Measurements from ENCODE around the gene STIL.
"Not testable (repeated sequence)": the region's sequence is repeated elsewhere in the genome, so short reads cannot be mapped to it uniquely, and the experiment has no call there.

The STIL gene

DNA sequence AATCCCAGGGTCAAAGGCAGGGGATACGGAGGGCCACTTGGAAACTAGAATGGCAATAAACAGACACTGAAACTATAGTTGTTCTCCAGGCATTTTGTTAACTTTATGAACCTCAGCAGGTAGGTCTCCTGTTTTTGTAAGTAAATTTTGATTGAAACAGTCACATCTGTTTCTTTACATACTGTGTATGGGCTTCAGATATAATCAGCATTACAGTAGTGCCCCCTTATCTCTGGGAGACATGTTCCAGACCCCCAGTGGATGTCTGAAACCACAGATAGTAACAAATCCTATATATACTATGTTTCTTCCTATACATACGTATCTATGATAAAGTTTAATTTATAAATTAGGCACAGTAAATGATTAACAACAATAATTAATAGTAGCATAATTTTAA, 11.5 kb downstream of the STIL start:
- Histone ChIP-seq H3K27me3 (replicated peaks) (no peaks in the 10 kb centered on the region), H3K4me3 (ENCODE audit: low read depth, low read length) (no peak overlapping the region), H3K36me3 (replicated peaks) (peaks cover 23% of the 10 kb centered on the region), H3K27ac (no peak overlapping the region)
- TF ChIP-seq, protein P1, sequence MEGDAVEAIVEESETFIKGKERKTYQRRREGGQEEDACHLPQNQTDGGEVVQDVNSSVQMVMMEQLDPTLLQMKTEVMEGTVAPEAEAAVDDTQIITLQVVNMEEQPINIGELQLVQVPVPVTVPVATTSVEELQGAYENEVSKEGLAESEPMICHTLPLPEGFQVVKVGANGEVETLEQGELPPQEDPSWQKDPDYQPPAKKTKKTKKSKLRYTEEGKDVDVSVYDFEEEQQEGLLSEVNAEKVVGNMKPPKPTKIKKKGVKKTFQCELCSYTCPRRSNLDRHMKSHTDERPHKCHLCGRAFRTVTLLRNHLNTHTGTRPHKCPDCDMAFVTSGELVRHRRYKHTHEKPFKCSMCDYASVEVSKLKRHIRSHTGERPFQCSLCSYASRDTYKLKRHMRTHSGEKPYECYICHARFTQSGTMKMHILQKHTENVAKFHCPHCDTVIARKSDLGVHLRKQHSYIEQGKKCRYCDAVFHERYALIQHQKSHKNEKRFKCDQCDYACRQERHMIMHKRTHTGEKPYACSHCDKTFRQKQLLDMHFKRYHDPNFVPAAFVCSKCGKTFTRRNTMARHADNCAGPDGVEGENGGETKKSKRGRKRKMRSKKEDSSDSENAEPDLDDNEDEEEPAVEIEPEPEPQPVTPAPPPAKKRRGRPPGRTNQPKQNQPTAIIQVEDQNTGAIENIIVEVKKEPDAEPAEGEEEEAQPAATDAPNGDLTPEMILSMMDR (IDR thresholded peaks at IDR 0.05; ENCODE audit: low read depth, low read length, missing control alignments): no peak
- no peak for DNase-seq
- in situ Hi-C loops (cut with HindIII; ENCODE audit: low pct_ligation_motif_present, low sequenced_read_pairs): no loop called here

DNA sequence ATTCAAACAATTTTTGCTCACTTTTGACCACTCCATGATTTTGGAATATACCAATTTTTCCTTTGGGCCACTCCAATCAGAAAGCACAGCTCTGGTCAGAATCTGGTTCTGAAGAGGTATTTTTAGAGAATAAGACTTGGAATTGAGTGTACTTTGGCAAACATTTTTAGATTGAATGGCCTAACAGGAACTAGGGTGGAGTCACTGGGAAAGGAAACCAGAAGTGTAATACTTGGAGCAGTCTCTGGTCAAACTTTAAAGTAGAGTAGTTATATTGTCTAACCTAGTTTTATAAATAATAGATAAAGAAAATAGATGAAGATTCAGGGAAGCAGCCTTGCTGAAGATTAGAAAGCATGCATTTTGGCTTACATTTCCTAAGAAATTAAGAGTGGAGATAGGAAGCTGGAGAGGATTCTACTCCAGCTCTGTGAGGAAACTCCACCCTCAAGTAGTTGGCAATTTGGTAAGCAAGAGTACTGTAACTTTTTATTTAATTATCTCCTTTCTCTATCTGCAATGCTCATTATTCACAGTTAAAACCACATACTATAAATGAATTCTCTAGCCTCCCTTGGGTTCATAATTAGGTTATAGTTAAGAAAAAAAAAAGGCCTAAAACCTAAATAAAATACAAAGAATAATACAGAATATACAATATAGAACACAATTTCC, 15.8 kb downstream of the STIL start:
- no peak overlapping the region for H3K27ac ChIP-seq
- no peak for DNase-seq
- H3K27me3 ChIP-seq (replicated peaks): no peaks in the 10 kb centered on the region
- in situ Hi-C loops (cut with HindIII; ENCODE audit: low pct_ligation_motif_present, low sequenced_read_pairs): no loop called here
- H3K36me3 ChIP-seq (replicated peaks): peaks cover 20% of the 10 kb centered on the region
- H3K4me3 ChIP-seq (ENCODE audit: low read depth, low read length): no peak overlapping the region
- TF ChIP-seq, protein P1 (IDR thresholded peaks at IDR 0.05; ENCODE audit: low read depth, low read length, missing control alignments): no peak

DNA sequence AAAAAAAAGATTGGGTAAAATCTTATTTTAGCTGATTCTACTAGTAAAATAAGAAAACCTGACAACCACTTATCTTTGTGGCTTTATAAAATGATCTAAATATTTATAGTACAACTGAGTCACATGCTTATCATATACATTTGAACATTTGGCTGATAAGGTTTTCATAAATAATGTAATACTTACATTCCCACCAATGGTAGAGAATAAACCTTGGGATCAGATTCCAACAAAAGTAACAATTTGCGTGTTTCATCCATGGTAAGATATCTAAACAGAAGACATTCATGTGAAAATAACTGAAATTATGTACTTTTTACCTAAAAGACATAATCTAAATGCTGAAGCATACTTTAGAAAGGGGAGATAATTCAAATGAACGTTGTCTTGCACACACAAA, 18.4 kb downstream of the STIL start:
- peaks cover 2% of the 10 kb centered on the region for H3K36me3 ChIP-seq (replicated peaks)
- no peaks in the 10 kb centered on the region for H3K27me3 ChIP-seq (replicated peaks)
- no peak for DNase-seq
- no peak overlapping the region for H3K4me3 ChIP-seq (ENCODE audit: low read depth, low read length)
- TF ChIP-seq, protein P1 (IDR thresholded peaks at IDR 0.05; ENCODE audit: low read depth, low read length, missing control alignments): no peak
- no peak overlapping the region for H3K27ac ChIP-seq
- in situ Hi-C loops (cut with HindIII; ENCODE audit: low pct_ligation_motif_present, low sequenced_read_pairs): no loop called here

DNA sequence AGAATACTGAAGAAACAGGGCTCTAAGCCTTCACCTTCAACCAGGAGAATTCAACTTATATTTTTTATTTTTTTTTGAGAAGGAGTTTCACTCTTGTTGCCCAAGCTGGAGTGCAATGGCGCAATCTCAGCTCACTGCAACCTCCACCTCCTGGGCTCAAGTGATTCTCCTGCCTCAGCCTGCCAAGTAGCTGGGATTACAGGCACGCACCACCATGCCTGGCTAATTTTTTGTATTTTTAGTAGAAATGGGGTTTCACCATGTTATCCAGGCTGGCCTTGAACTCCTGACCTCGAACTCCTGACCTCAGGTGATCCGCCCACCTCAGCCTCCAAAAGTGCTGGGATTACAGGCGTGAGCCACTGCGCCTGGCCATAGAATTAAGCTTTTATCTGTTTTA, 19.1 kb downstream of the STIL start:
- H3K27ac ChIP-seq; in situ Hi-C loops (cut with HindIII; ENCODE audit: low pct_ligation_motif_present, low sequenced_read_pairs); DNase-seq; H3K27me3 ChIP-seq (replicated peaks); H3K36me3 ChIP-seq (replicated peaks); H3K4me3 ChIP-seq (ENCODE audit: low read depth, low read length): not testable (repeated sequence)

DNA sequence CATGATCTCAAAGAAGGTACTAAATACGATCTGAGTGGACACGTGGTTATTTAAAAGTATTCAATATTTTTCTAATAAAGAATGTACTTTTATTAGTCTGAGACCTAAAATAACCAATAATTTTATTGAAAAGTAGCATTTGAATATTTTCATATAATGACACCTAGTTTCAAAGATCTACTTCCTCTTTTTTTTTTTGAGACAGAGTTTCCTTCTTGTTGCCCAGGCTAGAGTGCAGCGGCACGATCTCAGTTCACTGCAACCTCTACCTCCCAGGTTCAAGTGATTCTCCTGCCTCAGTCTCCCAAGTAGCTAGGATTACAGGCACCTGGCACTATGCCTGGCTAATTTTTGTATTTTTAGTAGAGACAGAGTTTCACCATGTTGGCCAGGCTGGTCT, 25.8 kb downstream of the STIL start:
- H3K36me3 ChIP-seq (replicated peaks); H3K27me3 ChIP-seq (replicated peaks); in situ Hi-C loops (cut with HindIII; ENCODE audit: low pct_ligation_motif_present, low sequenced_read_pairs); H3K27ac ChIP-seq; H3K4me3 ChIP-seq (ENCODE audit: low read depth, low read length); DNase-seq: not testable (repeated sequence)

DNA sequence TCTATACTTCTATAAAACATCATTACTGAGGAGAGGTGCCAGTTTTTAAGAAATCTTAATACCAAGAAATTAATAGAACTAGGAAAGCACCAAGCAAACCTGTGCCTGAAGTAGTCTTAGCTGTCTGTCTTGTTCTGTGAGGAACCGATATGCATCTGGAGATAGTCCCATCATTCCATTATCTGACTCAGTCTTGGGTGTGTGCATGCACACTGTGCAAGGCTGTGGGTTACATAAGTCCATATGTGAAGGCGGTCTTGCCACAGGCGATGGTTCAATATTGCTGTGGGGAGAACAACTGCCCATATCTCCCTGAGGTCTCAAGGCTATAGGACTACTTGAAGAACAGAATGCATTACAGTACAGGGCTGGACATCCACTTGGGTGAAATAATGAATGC, 33.8 kb downstream of the STIL start:
- TF ChIP-seq, protein P1 (IDR thresholded peaks at IDR 0.05; ENCODE audit: low read depth, low read length, missing control alignments): no peak
- in situ Hi-C loops (cut with HindIII; ENCODE audit: low pct_ligation_motif_present, low sequenced_read_pairs): no loop called here
- Histone ChIP-seq H3K27me3 (replicated peaks) (no peaks in the 10 kb centered on the region), H3K4me3 (ENCODE audit: low read depth, low read length) (no peak overlapping the region), H3K27ac (no peak overlapping the region), H3K36me3 (replicated peaks) (peaks cover 15% of the 10 kb centered on the region)
- DNase-seq: no peak

DNA sequence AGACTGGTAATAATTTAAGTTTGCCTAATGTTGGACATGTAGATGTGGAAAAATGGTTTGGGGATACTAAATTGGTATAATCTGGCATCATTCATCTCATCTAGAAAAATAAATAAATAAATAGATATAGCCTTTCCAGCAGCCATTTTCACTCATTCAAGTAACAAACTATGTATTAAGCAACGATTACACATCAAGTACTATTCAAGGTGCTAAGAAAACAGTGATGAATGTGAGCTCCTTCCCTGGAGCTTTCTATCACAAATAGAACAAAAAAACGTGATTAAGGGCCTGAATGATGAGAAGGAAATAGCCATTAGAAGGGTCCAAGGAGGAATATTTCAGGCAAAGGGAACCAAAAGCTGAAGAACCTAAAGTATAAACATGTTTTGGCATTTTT, 37.1 kb downstream of the STIL start:
- Histone ChIP-seq H3K27me3 (replicated peaks) (no peaks in the 10 kb centered on the region), H3K4me3 (ENCODE audit: low read depth, low read length) (no peak overlapping the region), H3K27ac (no peak overlapping the region), H3K36me3 (replicated peaks) (peaks cover 12% of the 10 kb centered on the region)
- DNase-seq: no peak
- in situ Hi-C loops (cut with HindIII; ENCODE audit: low pct_ligation_motif_present, low sequenced_read_pairs): no loop called here
- TF ChIP-seq, protein P1 (IDR thresholded peaks at IDR 0.05; ENCODE audit: low read depth, low read length, missing control alignments): no peak

DNA sequence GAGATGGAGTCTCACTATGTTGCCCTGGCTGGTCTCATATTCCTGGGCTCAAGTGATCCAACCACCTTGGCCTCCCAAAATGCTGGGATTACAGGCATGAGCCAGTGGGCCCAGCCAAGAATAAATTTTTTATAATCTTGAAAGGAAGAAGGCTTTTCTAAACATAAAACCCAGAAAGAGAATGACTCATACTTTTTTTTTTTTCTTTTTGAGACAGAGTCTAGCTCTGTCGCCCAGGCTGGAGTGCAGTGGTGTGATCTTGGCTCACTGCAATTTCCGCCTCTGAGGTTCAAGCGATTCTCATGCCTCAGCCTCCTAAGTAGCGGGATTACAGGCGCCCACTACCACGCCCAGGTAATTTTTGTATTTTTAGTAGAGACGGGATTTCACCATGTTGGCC, 38.1 kb downstream of the STIL start:
- H3K36me3 ChIP-seq (replicated peaks): peaks cover 11% of the 10 kb centered on the region
- H3K27me3 ChIP-seq (replicated peaks); in situ Hi-C loops (cut with HindIII; ENCODE audit: low pct_ligation_motif_present, low sequenced_read_pairs); H3K4me3 ChIP-seq (ENCODE audit: low read depth, low read length); H3K27ac ChIP-seq: not testable (repeated sequence)
- peak; percentile 12 for DNase-seq

DNA sequence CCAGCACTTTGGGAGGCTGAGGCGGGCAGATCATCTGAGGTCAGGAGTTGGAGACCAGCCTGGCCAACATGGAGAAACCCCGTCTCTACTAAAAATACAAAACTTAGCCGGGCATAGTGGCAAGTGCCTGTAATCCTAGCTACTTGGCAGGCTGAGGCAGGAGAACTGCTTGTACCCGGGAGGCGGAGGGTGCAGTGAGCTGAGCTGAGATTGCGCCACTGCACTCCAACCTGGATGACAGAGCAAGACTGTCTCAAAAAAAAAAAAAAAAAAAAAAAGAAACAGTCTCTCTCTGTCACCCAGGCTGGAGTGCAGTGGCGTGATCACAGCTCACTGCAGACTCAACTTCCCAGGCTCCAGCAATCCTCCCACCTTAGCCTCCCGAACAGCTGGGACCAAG, 48.4 kb downstream of the STIL start:
- H3K27ac ChIP-seq; DNase-seq; H3K27me3 ChIP-seq (replicated peaks); in situ Hi-C loops (cut with HindIII; ENCODE audit: low pct_ligation_motif_present, low sequenced_read_pairs); H3K4me3 ChIP-seq (ENCODE audit: low read depth, low read length); H3K36me3 ChIP-seq (replicated peaks): not testable (repeated sequence)

All from brain microvascular endothelial cell (primary cell).